ENCODE measurements around the gene PRR3.
A peak's percentile ranks its signal among the peaks of the same experiment; 100 is the strongest.

Gene PRR3

GRCh38 chr6:30556906-30557682, at the start of gene PRR3:
Gene PRR3 (plus strand): TSS chr6:30557295. CDS start chr6:30557345, 50 bp downstream.
- no peak for TF ChIP-seq CTCF (conservative IDR thresholded peaks at IDR 0.05; ENCODE audit: low read depth, low read length)
- H3K4me3 ChIP-seq (ENCODE audit: low read depth, low read length), result peak within 1 kb of the TSS; percentile 97
- DNase-seq (ENCODE audit: low read depth), result peak; percentile 92

- H3K4me3 ChIP-seq (ENCODE audit: low read depth, low read length), result no peak overlapping the region
- no peak for TF ChIP-seq CTCF (conservative IDR thresholded peaks at IDR 0.05; ENCODE audit: low read depth, low read length)
- no peak for DNase-seq (ENCODE audit: low read depth)
These were observed 49.0 kb upstream of the PRR3 start for GRCh38 chr6:30507849-30508827.

- no peak for TF ChIP-seq CTCF (conservative IDR thresholded peaks at IDR 0.05; ENCODE audit: low read depth, low read length)
- H3K4me3 ChIP-seq (ENCODE audit: low read depth, low read length), result no peak overlapping the region
- DNase-seq (ENCODE audit: low read depth), result peak; percentile 59
These were observed 48.0 kb upstream of the PRR3 start for GRCh38 chr6:30508890-30509736.

DNA sequence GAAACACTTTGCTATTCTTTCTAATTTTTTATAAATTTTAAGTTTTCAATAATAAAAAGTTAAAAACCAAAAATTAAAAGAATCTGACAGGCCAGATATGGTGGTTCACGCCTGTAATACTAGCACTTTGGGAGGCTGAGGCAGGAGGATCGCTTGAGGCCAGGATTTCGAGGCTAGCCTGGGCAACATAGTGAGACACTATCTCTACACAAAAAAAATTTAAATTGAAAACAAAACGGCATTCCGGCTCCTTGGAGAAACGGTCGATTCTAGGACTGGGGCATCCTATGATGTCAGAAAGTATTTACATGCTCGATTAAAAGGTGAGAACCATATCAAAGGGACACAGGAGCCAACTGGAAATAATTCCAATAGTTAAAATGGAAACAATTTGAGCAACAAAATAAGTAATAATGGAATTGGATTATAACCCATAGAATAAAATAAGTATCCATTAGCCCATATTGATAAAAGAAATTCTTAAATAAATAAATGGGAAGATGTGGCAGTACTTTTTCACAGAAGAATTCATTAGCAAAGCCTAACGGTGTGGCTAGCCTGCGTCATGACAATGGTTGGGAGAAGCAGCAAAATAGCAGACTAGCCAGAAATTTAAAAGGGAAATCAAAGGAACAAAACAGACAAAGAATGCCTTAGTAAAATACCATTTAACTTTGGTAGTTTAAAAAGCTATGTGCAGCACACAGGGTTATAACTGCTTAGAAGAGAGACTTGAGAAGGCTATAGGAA, 46.5 kb upstream of the PRR3 start:
- DNase-seq (ENCODE audit: low read depth), result no peak
- TF ChIP-seq CTCF (conservative IDR thresholded peaks at IDR 0.05; ENCODE audit: low read depth, low read length), result no peak
- H3K4me3 ChIP-seq (ENCODE audit: low read depth, low read length), result no peak overlapping the region

- no peak for DNase-seq (ENCODE audit: low read depth)
- no peak for TF ChIP-seq CTCF (conservative IDR thresholded peaks at IDR 0.05; ENCODE audit: low read depth, low read length)
- H3K4me3 ChIP-seq (ENCODE audit: low read depth, low read length), result no peak overlapping the region
These were observed 45.9 kb upstream of the PRR3 start for GRCh38 chr6:30511169-30511546.

GRCh38 chr6:30513451-30513850, 43.6 kb upstream of the PRR3 start:
- DNase-seq (ENCODE audit: low read depth), result no peak
- H3K4me3 ChIP-seq (ENCODE audit: low read depth, low read length), result no peak overlapping the region
- no peak for TF ChIP-seq CTCF (conservative IDR thresholded peaks at IDR 0.05; ENCODE audit: low read depth, low read length)
